ENCODE measurements around the gene PALD1. TPM values are rescaled to one million over a fixed set of nuclear protein-coding genes. Genes with fewer than 3 reads are reported as not detected.

The PALD1 gene
- total RNA-seq, 1 experiment from 2014 or later: not detected

DNA sequence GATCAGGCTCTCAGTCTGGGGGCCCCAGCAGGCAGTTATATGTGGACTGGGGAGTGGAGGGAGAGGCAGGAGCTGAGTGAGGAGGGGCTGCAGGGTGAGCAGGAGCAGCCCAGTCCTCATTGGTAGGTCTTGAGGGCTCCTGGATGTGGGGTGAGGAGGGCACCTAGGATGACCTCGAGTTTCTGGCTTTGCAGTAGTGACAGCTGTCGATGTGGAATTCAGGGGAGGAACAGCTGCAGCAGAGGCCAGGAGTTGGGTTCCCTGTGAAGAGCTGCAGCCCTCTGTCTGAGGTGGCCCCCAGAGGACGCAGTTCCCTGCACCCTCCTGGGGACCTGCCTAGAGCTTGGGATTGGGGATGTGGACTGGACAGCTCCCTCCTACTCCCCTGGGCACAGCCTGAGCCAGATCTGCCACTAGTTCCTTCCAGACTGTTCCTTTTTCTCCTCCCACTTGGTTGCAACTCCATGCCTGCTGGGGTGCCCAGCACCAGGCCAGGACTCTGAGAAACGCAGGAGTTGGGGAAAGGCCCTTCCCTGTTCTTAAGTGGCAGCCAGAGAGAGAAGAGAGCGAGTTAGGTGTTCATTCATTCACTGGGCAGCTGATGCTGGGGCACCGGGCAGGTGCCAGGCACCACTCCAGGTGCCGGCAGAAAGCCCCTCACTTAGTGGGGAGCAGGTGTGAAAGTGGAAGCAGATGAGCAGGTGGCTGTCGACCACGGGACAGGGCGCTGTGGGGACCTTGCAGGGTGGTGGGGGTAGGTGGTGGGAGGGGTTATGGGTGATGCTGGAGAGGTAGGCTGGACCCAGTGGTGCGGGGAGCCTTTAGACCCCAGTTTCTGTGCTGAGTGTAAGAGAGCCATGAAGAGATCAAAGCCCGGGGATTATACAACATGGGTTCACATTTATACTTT, 66.1 kb downstream of the PALD1 start:
- no peak overlapping the region for H3K27ac ChIP-seq
- no peaks in the 10 kb centered on the region for H3K36me3 ChIP-seq
- no peak overlapping the region for H3K4me3 ChIP-seq
- H3K4me1 ChIP-seq (replicated peaks): no peaks in the 10 kb centered on the region
- DNase-seq (ENCODE audit: low read depth in 1 of 2, low spot score in 2 of 2): no peak
- H3K27me3 ChIP-seq (replicated peaks): no peaks in the 10 kb centered on the region; the same call in 1 of the 2 replicates
- H3K9me3 ChIP-seq (replicated peaks): no peaks in the 10 kb centered on the region

DNA sequence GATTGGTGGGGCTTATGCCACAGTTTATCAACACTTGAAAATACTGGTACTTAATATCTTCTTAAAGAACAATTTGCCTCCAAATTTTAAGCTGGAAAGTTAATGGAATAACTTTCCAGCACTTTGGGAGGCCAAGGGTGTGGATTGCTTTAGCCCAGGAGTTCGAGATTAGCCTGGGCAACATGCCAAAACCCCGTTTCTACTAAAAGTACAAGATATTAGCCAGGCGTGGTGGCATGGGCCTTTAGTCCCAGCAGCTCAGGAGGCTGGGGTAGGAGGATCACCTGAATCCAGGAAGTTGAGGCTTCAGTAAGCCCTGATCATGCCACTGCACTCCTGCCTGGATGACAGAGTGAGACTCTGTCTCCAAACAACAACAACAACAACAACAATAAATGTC, 68.0 kb downstream of the PALD1 start:
- Histone ChIP-seq H3K27ac (no peak overlapping the region), H3K4me1 (replicated peaks) (peaks cover 4% of the 10 kb centered on the region), H3K9me3 (replicated peaks) (no peaks in the 10 kb centered on the region), H3K27me3 (replicated peaks) (no peaks in the 10 kb centered on the region; the same call in 1 of the 2 replicates), H3K4me3 (no peak overlapping the region), H3K36me3 (no peaks in the 10 kb centered on the region)
- DNase-seq (ENCODE audit: low read depth in 1 of 2, low spot score in 2 of 2): no peak

DNA sequence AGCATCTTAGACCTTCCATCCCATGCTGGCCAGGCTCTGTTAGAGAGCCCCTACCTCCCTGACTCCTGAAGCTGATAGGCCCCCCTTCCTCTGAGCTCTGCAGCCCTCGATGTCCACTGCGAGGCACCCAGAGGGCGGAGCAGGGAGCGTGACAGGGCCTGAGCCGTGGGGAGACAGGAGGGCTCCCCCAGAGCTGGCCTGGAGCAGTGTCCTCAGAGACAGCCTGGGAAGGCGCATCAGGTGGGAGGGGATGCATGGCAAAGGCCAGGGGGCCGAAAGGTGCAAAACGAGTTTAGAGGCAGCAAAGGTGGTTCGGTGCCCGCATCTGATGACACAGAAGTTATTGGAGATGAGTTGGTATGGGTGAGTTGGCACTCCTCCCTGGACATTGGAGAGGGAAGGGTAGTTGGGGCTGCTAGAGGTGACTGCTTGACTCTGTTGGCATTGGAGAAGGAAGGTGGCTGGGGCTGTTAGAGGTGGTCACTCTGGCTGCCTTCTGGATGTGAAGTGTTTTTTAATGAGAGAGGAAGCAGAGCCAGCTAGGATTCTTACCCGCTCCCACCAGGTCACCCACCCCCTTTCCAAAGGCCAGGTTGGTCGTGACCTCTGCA, 70.9 kb downstream of the PALD1 start:
- no peak overlapping the region for H3K4me3 ChIP-seq
- no peaks in the 10 kb centered on the region for H3K9me3 ChIP-seq (replicated peaks)
- no peaks in the 10 kb centered on the region for H3K36me3 ChIP-seq
- H3K27me3 ChIP-seq (replicated peaks): no peaks in the 10 kb centered on the region
- H3K27ac ChIP-seq: no peak overlapping the region
- peak in 1 of 2 experiments; percentile 25 for DNase-seq (ENCODE audit: low read depth in 1 of 2, low spot score in 2 of 2)
- peaks cover 20% of the 10 kb centered on the region for H3K4me1 ChIP-seq (replicated peaks)

DNA sequence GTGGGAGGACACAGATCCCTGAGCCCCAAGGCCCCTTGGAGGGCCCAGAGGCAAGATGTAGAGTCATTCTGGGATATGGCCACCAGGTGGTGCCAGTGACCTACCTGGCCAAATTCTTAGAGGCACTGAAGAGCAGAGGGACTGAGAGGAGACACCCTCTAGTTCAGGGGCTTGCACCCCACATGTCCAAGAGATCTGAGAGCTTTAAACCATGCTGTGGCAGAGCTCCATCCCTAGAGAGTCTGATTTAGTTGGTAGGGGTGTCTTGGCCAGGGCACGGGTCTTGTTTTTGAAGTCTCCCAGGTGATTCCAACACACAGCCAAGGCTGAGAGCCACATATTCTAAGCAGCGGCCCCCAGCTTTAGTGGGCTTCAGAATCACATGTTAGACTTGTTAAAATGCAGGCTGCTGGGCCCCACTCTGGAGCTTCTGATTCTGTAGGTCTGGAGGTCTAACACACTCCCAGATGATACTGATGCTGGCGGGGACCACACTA, 71.4 kb downstream of the PALD1 start:
- H3K27ac ChIP-seq: no peak overlapping the region
- H3K4me1 ChIP-seq (replicated peaks): peaks cover 20% of the 10 kb centered on the region
- H3K36me3 ChIP-seq: no peaks in the 10 kb centered on the region
- no peaks in the 10 kb centered on the region for H3K27me3 ChIP-seq (replicated peaks)
- peak; percentile 65 for DNase-seq (ENCODE audit: low read depth in 1 of 2, low spot score in 2 of 2)
- H3K4me3 ChIP-seq: no peak overlapping the region
- H3K9me3 ChIP-seq (replicated peaks): no peaks in the 10 kb centered on the region

DNA sequence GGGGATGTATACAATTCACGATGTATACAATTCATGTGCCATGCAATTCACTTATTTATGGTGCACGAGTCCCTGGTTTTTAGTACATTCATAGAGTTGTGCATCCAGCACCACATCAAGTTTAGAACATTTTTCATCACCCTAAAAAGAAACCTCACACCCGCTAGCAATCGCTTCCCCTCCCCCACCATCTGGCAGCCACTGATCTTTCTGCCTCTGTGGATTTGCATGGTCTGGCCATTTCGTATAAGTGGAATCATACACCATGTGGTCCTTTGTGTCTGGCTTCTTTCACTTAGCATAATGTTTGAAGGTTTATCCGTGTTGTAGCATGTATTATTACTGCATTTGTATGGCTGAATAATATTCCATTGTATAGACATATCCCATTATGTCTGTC, 71.9 kb downstream of the PALD1 start:
- no peak overlapping the region for H3K4me3 ChIP-seq
- H3K36me3 ChIP-seq: no peaks in the 10 kb centered on the region
- no peak overlapping the region for H3K27ac ChIP-seq
- H3K9me3 ChIP-seq (replicated peaks): no peaks in the 10 kb centered on the region
- H3K27me3 ChIP-seq (replicated peaks): no peaks in the 10 kb centered on the region
- DNase-seq (ENCODE audit: low read depth in 1 of 2, low spot score in 2 of 2): no peak
- H3K4me1 ChIP-seq (replicated peaks): peaks cover 20% of the 10 kb centered on the region

DNA sequence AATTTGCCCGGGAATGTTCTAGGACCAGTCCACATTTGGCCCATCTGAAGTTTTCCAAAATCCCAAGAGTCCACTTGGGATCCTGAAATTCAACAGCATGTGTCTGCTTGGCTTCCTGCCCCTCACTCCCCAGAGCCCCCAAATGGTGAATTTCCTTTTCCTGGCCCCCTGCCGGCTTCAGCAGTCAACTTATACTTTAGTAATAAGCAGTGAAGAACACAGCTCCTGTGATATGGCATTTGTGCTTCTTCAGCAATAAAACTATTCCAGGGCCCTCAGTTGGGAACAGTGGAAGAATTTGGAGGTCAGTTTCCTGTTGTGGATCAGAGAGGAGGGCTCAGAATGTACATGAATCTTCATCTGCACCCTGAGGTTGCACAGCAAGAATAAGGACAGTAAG, 72.9 kb downstream of the PALD1 start:
- no peak for DNase-seq (ENCODE audit: low read depth in 1 of 2, low spot score in 2 of 2)

DNA sequence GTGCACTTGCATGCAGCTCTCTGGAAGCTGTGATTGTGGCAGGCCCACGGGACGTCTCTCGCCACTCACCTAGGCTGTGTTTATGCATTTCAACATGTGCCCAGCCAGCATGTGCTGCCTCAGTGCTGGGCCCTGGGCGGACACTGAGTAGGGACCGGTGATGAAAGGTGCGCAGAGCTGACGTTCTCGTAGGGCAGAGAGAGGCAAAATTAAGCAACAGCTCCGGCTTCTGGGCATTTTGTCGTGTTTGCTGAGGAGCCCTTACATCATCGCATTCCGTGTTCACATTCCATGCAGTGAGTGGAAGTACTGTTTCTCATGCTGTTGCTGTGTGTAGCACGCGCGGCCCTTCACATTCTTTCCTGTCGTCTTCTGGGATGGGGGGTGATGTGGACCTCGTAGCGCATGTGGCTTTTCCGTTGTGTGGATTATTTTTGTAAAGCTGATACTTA, 73.4 kb downstream of the PALD1 start:
- DNase-seq (ENCODE audit: low read depth in 1 of 2, low spot score in 2 of 2): peak; percentile 76 to 79
- Histone ChIP-seq H3K4me3 (no peak overlapping the region), H3K27ac (peak overlapping the region; percentile 59; the same call in 1 of the 2 replicates), H3K36me3 (no peaks in the 10 kb centered on the region), H3K9me3 (replicated peaks) (no peaks in the 10 kb centered on the region), H3K4me1 (replicated peaks) (peaks cover 20% of the 10 kb centered on the region), H3K27me3 (replicated peaks) (no peaks in the 10 kb centered on the region)

More for the DNA sequence above, 72.9 kb downstream of the PALD1 start:
- Histone ChIP-seq H3K27ac (peak overlapping the region; percentile 21; the same call in 1 of the 2 replicates), H3K9me3 (replicated peaks) (no peaks in the 10 kb centered on the region), H3K36me3 (no peaks in the 10 kb centered on the region), H3K4me1 (replicated peaks) (peaks cover 20% of the 10 kb centered on the region), H3K27me3 (replicated peaks) (no peaks in the 10 kb centered on the region), H3K4me3 (no peak overlapping the region)

DNA sequence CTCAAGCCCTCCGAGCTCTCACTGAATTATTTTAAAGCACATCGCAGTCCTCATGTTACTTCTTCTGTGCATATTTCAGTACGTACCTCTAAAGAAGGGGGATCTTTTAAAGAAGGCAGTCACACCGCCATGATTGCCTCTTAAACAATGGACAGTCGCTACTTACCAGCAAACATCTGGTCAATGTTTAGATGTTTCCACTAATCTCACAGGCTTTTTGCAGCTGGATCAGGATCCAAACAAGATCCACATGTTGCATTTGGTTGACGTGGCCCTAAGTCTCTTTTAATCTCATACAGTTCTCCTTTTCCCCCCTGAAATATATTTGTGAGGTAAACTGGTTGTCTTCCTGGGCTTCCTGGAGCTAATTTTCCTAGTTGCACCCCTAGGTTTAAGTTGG, 74.0 kb downstream of the PALD1 start:
- Histone ChIP-seq H3K4me1 (replicated peaks) (peaks cover 20% of the 10 kb centered on the region), H3K4me3 (no peak overlapping the region), H3K36me3 (no peaks in the 10 kb centered on the region), H3K27me3 (replicated peaks) (no peaks in the 10 kb centered on the region), H3K27ac (peak overlapping the region; percentile 59), H3K9me3 (replicated peaks) (no peaks in the 10 kb centered on the region)
- DNase-seq (ENCODE audit: low read depth in 1 of 2, low spot score in 2 of 2): no peak

DNA sequence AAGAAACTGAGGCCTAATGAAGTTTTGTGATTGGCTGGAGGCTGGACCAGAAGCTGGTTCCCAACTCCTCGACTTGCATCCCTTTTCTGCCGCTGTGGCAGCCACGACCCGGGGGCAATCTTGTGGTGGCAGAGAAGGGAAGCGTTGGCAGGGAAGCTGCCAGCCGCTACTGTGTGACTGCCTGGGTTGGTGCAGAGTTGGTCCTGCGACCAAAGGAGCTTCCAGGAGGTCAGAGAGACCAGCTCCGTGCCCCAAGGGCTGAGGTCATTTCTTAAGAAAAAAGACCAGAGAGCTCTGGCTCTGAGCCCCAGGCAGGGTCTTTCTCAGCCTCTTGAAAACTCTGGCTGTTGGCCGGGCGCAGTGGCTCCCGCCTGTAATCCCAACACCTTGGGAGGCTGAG, 76.8 kb downstream of the PALD1 start:
- Histone ChIP-seq H3K27me3 (replicated peaks) (no peaks in the 10 kb centered on the region), H3K4me3 (no peak overlapping the region), H3K4me1 (replicated peaks) (peaks cover 20% of the 10 kb centered on the region), H3K9me3 (replicated peaks) (no peaks in the 10 kb centered on the region), H3K36me3 (no peaks in the 10 kb centered on the region), H3K27ac (no peak overlapping the region)
- no peak for DNase-seq (ENCODE audit: low read depth in 1 of 2, low spot score in 2 of 2)

DNA sequence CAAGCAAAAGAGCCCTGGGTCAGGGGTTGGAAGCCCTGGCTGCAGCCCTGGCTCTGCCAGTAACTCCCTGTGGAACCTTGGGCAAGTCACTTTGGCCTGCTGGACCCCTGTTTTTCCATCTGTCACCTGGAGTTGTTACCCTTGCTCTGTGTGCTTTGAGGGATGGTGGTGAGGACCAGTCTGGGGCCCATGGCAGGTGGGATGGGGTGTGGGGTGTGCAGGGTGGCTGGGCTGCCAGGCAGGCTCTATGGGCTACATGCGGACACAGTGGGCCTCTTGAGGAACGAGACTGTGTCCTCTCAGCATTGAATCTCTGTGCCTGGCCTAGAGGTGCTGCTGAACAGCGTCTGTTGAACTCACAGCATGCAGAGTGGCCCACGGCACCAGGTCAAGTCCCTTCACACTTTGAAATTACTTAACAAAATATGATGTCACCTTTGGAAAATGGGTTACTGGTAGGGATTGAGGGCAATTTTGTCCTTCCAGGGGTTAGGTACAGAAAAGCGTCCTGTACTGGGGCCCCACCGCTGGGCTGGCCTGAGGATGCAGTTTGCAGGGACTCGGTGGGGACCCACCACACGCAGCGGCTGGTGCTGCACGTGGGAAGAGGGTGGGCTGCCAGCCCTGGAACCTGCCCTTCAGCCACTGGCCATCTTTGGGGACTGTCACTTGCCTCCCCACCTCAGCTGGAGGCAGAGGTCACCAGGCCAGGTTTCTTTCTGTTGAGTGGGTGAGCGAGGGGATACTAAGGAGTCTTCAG, 78.7 kb downstream of the PALD1 start:
- Histone ChIP-seq H3K4me3 (no peak overlapping the region), H3K27me3 (replicated peaks) (no peaks in the 10 kb centered on the region), H3K4me1 (replicated peaks) (peaks cover 9% of the 10 kb centered on the region), H3K9me3 (replicated peaks) (no peaks in the 10 kb centered on the region), H3K27ac (no peak overlapping the region), H3K36me3 (no peaks in the 10 kb centered on the region)
- DNase-seq (ENCODE audit: low read depth in 1 of 2, low spot score in 2 of 2): no peak

DNA sequence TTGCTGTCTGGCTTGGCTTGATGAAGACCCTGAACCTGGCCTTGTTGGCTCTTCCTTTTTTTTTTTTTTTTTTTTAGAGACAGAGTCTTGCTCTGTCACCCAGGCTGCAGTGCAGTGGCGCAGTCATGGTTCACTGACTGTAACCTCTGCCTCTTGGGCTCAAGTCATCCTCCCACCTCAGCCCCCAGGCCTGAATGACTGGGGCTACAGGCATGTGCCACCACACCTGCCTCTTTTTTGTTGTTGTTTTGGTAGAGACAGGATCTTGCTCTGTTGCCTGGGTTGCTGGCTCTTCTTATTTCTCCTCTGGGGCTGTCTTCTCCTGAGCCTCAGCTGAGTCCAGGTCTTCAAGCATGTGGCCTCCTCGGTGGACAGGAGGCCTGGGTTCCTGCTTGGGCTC, 79.3 kb downstream of the PALD1 start:
- Histone ChIP-seq H3K27ac (no peak overlapping the region), H3K36me3 (no peaks in the 10 kb centered on the region), H3K9me3 (replicated peaks) (no peaks in the 10 kb centered on the region), H3K27me3 (replicated peaks) (no peaks in the 10 kb centered on the region), H3K4me3 (no peak overlapping the region), H3K4me1 (replicated peaks) (peaks cover 3% of the 10 kb centered on the region)
- no peak for DNase-seq (ENCODE audit: low read depth in 1 of 2, low spot score in 2 of 2)

DNA sequence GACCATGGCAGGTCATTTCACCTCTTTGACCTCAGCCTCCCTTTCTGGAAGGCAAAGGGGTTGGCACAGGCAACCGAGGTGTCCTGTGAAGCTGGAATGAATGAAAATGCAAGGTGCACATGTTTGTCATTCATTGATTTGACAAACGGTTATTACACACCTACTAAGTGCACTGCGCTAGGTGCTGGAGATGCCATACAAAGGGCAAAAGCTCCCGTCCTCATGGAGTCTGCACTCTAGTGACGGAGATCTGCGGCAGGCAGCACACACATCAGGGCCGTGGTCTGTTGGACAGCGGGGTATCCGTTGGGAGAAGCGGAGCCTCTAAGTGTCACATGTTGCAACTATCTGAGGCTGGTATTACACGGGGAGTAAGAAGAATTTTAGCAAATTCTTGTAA, 79.7 kb downstream of the PALD1 start:
- Histone ChIP-seq H3K27ac (no peak overlapping the region), H3K9me3 (replicated peaks) (no peaks in the 10 kb centered on the region), H3K4me3 (no peak overlapping the region), H3K36me3 (no peaks in the 10 kb centered on the region), H3K4me1 (replicated peaks) (no peaks in the 10 kb centered on the region), H3K27me3 (replicated peaks) (no peaks in the 10 kb centered on the region)
- DNase-seq (ENCODE audit: low read depth in 1 of 2, low spot score in 2 of 2): no peak

DNA sequence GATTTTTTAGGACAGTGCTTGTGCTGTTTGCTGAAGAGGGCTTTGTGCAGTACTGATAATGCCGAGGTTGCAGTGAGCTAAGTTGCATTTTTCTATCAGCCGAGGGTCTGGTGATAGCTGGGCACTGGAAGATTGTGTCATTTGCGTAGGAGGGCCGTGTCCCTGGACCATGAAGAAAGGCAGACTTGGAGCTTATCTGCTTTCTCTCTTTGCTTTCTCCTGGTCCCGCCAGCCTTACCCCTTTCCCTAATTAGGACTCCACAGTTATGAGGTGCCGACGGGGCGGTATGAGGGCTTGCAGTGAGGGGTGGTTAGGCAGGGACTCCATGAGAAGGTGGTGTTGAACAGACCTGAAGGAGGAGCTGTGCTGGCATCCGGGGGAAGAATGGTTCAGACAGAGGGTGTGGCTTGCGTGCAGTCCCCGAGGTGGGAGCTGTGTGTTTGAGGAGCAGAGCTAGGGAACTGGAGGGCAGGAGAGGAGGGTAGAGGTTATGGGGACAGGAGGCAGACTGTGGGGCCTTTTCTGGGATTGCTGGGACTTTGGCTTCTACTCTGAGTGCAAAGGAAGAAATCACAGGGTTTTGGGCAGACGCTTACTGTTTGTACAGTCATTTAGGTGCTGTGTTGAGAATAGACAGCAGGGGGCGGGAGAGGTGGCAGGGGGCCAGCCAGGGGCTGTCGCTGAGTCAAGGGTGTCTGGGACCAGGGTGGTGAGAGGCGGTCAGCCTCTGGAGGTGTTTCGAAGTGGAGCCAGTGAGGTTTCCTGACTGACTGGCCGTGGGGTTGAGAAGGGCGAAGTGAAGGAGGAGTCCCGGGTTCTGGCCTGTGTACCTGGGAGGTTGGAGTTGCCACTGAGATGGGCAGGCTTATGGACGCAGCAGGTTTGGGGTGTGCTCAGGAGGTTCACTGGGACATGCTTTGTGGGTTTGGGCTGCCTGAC, 80.6 kb downstream of the PALD1 start:
- Histone ChIP-seq H3K27ac (no peak overlapping the region), H3K4me1 (replicated peaks) (no peaks in the 10 kb centered on the region), H3K36me3 (no peaks in the 10 kb centered on the region), H3K27me3 (replicated peaks) (no peaks in the 10 kb centered on the region), H3K4me3 (no peak overlapping the region), H3K9me3 (replicated peaks) (no peaks in the 10 kb centered on the region)
- peak; percentile 56 to 74 for DNase-seq (ENCODE audit: low read depth in 1 of 2, low spot score in 2 of 2)

All from SJSA1 (cell line).